GM18870 (cell line): Measurements from ENCODE around the gene TRIM40.

Experiments
- ATAC-seq: cut with Tn5 transposase; IDR thresholded peaks from one replicate; pipeline ENCODE4 v1.9.1; 2021; ENCODE audit warnings: moderate library complexity; ENCODE audit not compliant: unreplicated experiment

Gene TRIM40, protein sequence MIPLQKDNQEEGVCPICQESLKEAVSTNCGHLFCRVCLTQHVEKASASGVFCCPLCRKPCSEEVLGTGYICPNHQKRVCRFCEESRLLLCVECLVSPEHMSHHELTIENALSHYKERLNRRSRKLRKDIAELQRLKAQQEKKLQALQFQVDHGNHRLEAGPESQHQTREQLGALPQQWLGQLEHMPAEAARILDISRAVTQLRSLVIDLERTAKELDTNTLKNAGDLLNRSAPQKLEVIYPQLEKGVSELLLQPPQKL

DNA sequence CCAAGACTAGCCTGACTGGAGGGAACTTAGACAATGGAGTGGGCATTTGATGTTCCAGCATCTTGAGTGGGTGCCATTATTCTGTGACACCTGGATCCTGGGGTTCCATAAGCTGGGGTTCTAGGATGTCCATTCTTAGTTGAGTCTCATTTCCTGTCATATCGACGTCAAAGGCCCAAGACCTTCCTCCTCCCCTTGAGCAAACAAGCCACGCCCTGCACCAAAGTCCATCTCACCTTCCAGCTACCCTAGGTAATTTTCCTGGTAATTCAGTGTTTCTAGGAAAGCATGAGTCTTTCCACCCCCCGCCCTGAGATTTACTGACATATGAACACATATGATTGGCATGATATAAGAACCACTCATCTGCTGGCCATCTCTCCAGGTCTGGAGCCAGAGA lies at the start of gene TRIM40:
TRIM40 (plus strand) TSS at position 384 of the 400 bp plus-strand sequence. CDS start 897 bp downstream, outside the sequence.
- ATAC-seq, result no peak

DNA sequence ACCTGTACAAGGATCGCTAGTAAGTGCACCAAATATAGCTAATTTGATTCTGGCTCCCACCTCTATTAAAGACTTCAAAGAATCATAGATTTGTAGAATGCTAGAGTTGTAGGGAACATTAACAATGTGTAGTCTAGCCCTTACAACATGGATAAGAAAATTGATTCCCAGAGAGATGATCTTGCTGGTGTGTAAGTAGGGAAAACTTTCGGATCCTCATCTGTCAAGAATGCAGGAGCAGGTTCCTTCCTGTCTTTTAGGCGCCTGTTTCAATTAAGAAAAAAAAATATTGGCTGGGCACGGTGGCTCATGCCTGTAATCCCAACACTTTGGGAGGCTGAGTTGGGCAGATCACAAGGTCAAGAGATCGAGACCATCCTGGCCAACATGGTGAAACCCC lies 48.1 kb upstream of the TRIM40 start:
- ATAC-seq, result no peak

DNA sequence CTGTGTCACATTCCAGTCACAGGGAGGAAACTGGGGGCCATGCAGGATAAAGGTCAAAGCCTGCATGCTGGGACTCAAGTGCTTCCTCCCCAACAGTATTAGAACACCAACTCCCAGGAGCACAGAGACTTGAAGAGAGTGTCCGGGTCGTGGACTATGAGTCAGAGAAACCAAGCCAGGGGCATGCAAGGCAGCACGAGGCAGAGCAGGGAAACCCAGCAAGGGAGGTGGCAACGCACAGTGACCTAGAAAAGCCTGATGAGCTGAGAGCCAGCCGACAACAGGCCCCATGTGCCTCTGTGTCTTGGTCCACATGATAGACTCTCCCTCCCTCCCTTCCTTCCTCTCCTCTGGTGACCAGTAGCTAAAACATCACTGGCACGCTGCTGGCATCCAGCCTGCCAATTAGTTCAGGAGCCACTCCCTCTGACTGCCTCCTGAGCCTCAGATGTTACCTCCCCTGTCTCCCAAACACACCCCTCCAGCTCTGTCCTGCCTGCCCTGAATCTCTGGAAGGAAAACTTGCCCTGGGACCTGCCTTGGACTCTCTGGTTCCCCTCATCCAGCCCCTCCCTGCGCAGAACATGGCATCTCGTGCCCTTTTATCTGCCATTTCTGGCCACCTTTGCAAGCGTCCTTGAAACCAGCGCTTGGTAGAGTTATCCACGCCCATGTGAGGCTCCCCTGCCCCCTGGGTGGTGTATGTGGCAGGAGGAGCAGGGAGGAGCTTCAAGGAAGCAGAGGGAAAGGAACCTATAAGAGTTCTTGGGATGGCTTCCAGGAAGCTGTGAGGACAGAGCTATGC lies 44.2 kb upstream of the TRIM40 start:
- no peak for ATAC-seq

DNA sequence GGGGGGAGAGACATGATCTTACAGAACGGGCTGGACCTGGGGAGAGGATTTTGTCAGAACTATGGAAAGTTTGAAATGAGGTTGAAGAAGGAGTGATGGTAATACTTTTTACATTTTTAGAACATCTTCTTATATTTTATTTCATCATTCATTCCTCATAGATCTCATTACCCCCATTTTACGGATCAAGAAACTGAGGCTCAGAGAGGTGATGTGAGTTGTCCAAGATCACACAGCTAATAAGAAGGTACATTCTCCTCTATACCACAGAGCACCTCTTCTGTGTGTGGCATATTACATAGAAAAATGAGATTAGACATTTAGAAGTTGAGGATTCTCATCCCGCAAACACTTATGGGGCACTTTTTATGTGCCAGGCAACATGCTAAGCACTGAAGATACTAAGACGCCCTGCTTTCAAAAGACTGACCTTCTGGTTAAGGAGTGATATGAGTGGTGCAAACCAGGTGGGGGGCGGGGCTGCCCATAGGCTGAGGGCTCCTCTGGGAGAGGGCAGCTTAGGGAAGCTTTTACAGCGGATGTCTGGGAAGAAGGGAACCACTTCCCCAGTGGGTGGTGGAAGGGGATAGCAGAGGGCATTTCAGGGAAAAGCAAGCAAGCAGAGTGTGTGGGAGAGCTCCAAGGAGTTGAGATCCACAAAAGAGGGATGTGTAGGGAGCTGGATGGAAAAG lies 42.9 kb upstream of the TRIM40 start:
- ATAC-seq, result no peak

DNA sequence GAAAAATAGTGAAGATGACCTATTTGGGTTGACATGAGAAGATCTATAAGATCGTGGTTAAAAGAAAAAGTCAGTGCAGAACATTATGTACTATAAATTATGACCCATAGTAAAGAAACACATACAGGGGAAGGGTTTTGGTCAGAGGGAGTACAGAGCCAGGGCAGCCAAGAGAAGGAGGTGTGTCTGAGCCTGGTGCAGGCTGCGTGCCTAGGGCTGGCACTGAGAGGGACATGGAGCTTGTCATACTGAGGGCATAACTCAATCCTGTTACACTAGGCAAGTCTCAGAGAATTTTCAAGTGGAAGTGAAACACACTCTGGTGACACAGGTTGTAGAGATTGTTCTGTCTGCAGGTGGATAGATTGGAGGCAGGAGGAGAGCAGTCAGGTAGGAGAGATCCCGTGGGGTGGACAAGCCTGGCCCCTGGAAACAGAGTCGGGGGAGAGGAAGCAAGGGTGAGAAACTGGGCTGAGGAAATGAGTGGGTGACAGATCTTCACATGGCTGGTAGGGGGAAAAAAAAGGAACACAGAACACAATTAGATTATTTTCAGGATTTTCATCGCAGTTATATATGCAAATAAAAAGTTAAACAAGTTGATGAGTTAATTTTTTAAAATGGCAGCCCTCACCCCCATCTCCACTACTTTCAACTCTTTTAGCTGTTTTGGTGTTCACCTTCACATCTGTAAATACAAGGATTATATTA lies 41.8 kb upstream of the TRIM40 start:
- ATAC-seq, result no peak

DNA sequence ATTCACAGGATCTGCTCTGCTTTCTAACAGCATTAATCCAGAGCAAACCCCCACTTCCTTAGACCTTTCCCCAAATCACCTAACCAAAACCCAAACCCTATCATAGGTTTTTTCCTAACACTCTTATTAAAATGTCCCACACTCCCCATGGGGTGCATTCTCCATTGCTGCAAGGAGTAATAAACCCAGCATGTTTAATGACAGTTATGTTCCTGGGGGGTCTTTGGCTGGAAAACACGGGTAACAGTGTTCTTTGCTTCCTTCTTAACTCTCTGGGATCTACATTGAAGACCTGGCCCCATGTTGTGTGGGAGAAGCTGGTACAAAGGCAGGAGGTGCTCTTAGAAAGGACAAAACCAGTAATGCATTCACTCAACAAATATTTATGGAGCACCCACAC lies 39.1 kb upstream of the TRIM40 start:
- no peak for ATAC-seq

DNA sequence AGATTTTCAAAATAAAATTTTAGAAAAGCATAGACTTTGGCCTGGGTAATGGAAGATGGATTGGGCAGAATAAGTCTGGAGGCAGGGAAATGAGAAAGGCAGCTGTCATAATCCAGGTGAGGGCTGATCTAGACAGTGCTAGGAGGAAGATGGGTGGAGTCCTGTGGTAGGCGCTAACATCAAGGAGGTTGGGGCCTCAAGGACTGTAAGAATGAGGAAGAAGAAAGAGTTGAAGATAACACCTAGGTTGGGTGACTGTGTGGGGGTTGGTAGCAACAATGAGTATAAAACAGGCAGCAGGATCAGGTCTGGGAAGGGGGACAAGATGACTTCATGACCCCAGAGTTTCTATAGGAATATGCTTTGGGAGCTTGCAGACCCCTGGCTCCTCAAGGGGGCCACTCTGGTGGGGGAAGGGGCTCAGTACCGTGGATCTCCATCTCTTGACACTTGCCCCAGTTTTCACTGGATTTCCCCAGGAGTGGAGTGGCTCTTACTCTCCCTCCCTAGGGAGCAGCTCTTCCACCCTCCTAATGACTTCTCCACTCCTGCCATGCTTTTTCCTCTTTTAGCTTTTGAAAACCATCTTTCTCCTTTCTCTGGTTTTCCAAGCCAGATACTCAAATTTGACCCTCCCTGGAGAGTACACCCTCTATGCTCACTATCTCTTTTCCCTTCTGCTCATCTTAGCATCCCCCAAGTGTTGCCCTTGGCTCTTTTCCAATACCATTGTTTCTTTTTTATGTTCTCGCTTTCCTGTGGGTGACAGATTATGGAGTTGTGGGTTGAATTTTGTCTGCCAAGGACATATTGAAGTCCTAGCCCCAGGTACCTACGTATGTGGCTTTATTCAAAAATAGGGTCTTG lies 37.8 kb upstream of the TRIM40 start:
- no peak for ATAC-seq

DNA sequence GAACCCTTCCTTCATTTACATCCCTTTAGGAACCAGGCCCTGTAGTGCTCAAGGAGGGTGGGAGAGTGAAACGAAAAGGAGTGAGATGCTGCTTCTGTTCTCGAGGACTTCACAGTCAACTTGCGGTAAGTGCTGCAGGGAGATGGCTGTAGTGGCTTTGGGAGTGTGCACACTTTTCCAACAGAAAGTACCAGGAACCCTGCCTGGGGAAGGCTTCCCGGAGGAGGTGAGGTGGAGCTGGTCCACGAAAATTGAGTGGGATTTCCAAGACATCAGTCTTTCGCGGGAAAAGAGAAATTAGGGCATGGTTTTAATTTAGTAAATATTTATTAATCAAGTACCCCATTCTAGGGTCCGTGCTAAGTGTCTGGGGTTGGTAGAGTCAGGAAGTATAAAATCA lies 35.8 kb upstream of the TRIM40 start:
- no peak for ATAC-seq

DNA sequence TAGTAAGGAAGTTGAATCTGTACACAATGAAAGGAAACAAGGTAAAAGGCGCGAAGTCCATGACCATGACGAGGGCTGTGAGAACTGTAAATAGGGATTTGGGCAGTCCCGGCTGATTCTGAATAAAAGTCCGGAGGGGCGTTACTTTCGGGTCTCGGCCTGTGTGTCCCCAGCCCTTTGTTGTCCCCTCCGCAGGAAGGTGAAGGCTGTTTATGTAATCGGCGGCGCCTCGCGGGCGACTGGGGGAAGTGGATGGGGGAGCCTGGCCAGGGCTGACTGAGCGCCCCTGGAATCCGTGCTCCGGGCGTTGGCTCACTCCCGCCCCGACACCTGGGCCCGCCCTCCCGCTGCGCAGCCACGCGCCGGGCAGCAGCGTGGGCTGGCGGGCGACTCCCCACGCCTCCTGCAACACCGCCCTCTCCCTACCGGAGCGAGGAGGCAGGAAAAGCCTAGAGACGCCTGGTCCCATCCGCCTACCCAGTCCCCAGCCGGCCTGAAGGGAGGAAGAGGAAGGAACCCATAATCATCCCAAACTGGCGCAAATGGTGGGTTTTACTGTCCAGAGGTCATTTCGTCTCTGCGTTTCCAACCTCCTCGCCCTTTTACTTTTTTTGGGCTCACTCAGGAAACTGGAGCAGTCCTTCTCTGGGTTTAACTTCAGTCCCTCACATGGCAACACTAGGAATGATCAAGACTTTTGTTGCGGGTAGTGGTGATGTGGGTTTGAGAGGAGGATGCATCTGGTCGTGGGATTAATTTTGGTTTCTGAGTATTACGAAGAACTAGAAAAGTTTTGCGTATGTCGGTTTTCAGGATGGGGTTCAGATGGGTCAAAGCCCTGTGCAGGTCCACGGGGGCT lies 35.1 kb upstream of the TRIM40 start:
- ATAC-seq, result no peak

DNA sequence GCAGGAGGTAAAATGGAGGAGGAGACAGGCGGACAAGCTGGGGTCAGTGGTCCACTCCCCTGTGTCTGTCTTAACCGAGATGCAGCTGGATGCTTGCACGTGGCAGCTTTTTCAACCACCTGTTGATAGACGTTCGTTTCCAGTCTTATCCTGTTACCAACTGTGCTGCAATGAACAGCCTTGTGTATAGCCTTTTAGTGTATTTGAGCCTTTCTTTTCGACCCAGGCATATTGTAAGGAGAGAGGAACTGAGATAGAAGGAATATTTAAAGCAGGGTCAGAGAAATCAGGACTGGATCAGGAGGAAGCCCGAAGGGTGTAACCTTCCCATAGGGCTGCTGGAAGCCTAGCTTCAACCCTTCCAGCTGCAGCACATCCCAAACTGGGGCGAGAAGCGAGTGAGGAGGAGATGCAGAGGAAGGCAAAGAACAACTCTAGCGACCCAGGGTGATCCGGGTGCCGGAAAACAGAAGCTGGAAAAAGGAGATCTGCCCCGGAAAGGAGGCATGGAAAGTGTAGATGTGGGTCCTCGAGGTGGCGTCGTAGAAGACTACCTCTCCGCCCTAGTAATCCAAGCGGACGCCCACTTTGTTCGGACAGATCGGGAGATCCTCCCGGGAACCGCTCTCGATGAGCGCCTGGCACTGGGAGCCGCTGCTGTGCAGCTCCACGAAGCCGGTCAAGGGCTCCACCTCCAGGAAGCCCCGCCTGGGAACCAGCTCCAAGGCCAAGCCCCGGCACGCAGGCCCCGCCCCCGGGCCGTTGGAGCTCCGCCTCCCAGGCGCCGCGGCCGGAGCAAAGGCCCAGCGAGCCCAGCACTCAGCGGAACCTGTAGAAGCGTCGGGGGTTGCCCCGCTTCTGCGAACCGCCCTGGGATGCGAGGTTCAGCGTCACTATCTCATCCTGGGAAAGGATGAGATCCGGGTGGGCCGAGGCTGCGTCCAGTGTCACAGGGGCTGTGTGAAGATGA lies 34.2 kb upstream of the TRIM40 start:
- ATAC-seq, result no peak

DNA sequence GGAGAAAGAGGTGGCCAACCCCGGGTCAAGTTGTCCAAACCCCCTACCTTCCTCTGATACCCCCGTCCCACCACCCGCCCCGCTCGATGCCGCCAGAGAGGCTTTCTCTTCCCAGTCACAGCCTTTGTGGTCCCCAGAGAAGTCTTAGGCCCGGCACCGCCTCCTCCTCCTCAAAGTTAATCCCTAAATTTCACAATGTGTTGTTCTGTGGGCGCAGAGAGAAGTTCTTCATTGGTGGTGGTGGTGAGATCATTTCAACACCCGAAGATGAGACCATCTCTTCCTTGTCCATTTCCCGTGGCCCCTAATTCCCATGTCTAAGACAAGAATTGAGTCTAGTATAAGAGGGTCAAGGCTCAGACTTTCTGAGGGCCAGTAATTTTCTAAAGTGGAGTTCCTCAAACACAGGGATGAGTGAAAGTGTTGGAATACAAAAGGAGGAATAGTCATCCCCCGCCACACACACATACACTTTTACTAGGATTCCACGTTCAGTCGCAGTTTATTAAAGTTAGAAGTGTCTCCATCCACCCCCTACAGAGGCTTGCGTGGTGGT lies 33.4 kb upstream of the TRIM40 start:
- no peak for ATAC-seq

DNA sequence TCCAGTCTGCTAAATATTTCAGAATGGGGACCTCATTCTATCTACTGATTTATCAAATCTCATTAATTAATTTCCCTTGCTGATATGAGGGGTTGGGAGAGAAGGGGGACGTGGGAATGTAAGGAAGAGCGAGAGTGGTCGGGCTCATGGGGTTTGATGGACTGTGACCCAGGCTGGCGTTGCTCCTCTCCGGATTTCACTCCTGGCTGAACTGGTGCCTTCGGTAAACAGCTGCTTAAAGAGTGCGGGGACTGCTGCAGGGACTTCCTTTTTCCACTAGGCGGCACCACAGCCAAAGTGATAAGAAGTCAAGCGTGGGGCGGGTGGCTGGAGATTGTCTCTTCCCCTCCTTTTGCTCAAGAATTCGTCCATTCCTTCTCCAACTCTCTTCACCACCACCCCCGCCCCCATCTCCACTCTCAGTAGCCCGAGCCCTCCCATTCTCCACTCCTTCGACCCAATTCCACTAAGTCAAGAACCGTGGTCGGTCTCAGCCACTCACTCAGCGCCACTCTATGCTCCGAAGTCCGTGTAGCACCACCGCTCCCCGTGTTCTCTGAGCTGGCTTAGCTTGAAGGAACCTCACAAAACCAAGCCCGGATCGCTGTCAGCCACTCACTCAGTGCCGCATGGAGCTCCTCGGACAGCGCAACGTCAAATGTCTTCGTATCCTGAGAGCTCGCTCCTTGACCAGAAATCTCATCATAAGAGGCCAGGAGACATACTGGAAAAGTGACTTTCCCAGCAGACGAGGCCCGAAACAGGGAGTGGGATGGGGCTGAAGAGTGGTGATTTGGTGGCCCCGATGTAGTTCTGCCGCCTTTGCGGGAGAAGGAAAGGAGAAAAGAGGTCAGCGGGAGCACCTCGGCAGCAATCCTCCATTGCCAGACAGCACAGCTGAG lies 32.7 kb upstream of the TRIM40 start:
- ATAC-seq, result no peak

DNA sequence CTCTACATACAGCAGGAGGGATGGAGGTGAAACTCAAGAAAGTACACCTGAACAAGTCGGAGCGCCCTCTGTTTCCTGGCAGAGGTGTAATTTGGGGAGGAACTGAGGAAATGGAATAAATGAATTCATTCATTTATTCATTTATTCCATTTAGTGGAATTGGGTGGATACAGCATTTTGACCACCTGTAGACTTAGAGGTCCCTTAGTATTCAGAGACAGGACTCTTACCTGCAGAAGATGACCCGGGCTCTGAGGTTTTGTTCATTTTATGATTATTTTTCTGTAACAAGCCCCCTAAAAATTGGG lies 32.1 kb upstream of the TRIM40 start:
- ATAC-seq, result no peak

DNA sequence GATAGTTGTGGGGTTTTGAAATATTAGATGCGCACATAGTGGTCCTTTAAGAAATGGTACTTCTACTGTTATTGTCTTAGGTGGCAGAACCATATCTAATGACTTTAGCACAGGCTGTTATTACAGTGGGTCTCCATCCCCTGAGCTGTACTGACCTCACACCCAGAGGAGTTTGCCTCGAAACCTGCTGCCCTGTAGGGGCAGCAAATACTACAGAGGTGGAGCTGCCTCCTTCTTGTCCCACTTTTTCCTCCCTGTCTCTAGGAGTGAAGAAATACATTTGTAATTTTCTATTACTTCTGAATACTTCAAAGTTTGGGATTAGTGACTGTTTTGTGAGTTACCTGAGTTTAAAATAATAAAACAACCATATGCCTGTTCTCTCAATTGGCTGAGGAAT lies 31.3 kb upstream of the TRIM40 start:
- no peak for ATAC-seq

DNA sequence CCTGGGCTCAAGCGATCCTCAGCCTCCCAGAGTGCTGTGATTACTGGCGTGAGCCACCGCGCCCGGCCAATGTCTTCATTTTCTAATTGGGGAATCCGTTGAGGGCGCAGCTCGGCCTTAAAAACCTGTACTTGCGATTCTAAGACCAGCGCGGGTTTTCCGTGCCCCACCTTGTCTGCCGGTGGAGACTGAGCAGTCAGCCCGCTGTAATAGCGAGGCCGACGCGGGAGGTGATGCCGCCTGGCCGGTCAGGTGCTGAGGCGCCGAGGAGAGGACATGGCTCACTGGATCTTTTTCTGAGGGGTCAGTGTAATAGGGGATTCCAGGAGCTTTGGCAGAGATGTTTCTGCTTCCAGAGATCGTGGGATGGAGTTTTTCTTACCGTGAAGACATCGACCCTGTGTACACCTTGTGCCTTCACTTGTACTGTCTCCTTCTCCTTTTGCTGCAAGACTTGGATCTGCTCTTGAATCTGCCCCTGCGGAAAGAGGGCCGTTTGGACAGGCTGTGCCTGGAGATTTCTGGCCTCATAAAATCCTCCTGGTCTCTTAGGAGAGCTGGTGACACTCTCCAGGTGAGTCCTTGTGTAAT lies 24.6 kb upstream of the TRIM40 start:
- no peak for ATAC-seq

DNA sequence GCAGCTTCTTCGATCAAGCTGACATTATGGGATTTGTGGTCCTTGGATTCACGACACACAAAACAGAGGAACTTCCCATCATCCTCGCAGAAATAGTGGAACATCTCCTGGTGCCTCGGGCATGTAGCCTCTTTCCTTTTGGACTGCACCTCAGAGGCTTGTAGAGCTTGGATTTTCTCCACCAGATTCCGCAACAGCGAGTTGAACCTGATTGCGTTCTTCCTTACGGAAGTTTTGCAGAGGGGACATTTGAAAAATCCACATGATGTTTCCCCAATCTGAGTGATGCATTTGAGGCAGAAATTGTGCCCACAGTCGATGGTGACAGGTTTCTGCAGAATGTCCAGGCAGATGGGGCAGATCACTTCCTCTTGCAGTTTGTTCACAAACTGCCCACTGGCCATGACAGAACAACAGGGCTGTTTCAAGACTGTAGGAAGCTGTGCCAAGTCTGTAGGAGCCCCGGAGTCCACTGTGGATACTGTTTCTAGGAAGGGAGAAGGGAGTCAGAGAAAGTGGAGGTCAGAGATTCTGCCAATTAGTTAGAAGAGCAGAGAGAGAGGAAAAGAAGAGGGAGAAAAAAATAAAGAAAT lies 23.4 kb upstream of the TRIM40 start:
- no peak for ATAC-seq
